Breast epithelium (tissue), 3 donors: ENCODE data around the gene RBBP9.

Source experiments
- CTCF ChIP-seq, 3 donors: fragments of 450-650 bp; IDR thresholded peaks; one replicate each; pipeline ENCODE4 v1.5.1; 2016 to 2017; ENCODE audit warnings: antibody characterized with exemption in 3 of 3, mild to moderate bottlenecking in 3 of 3, moderate library complexity in 3 of 3
- POLR2A ChIP-seq: fragments of 450-650 bp; IDR thresholded peaks from one replicate; pipeline ENCODE4 v1.6.1; 2016; ENCODE audit warnings: antibody characterized with exemption, mild to moderate bottlenecking, moderate library complexity
- POLR2AphosphoS5 ChIP-seq, 3 donors: sonication (generic); formaldehyde crosslinking; IDR thresholded peaks; one replicate each; pipeline ENCODE4 v1.6.1; 2017; ENCODE audit warnings: antibody characterized with exemption in 3 of 3

- TF ChIP-seq CTCF (IDR thresholded peaks at IDR 0.05) (no peak), POLR2AphosphoS5 (IDR thresholded peaks at IDR 0.05) (no peak), POLR2A (no peak)
These were observed 37.1 kb upstream of the RBBP9 start for GRCh38 chr20:18533978-18534644.
